Measurements from ENCODE around the gene PDE3B.
"Not testable (repeated sequence)": the region's sequence is repeated elsewhere in the genome, so short reads cannot be mapped to it uniquely, and the experiment has no call there.

PDE3B gene

DNA sequence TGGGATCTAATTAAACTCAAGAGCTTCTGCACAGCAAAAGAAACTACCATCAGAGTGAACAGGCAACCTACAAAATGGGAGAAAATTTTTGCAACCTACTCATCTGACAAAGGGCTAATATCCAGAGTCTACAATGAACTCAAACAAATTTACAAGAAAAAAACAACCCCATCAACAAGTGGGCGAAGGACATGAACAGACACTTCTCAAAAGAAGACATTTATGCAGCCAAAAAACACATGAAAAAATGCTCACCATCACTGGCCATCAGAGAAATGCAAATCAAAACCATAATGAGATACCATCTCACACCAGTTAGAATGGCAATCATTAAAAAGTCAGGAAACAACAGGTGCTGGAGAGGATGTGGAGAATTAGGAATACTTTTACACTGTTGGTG is 240.1 kb downstream of the PDE3B start:
- not testable (repeated sequence) for DNase-seq (ENCODE audit: low read depth in 2 of 2)

DNA sequence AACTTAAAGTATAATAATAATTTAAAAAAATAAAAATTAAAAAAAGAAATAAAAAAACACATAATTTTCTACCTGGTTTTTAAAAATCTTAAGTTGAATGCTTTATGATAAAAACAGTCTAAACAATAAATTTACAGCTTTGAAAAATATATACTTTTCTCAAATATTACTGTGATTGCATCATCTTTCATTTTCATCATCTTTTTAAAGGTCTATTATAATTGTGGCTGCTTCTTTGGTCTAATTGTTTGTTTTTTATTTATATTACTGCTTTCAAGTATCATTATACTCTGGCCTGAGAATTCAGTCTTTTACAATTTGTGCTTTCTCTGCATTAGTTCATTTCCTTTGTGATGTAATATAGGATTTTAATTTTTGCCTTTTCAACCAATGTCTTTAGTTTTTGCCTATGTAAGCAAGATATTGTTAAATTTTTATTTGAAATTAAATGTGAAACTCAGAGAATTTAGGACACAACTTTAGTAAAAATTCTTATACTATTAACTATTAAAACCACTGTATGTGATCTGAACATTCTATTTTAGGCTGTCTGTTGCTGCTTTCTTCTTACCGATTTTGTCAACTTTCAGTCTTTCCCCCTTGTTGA is 241.2 kb downstream of the PDE3B start:
- no peak for DNase-seq (ENCODE audit: low read depth in 2 of 2)

- DNase-seq (ENCODE audit: low read depth in 2 of 2): no peak
Measured at GRCh38 chr11:14886513-14886912, 242.9 kb downstream of the PDE3B start.

DNA sequence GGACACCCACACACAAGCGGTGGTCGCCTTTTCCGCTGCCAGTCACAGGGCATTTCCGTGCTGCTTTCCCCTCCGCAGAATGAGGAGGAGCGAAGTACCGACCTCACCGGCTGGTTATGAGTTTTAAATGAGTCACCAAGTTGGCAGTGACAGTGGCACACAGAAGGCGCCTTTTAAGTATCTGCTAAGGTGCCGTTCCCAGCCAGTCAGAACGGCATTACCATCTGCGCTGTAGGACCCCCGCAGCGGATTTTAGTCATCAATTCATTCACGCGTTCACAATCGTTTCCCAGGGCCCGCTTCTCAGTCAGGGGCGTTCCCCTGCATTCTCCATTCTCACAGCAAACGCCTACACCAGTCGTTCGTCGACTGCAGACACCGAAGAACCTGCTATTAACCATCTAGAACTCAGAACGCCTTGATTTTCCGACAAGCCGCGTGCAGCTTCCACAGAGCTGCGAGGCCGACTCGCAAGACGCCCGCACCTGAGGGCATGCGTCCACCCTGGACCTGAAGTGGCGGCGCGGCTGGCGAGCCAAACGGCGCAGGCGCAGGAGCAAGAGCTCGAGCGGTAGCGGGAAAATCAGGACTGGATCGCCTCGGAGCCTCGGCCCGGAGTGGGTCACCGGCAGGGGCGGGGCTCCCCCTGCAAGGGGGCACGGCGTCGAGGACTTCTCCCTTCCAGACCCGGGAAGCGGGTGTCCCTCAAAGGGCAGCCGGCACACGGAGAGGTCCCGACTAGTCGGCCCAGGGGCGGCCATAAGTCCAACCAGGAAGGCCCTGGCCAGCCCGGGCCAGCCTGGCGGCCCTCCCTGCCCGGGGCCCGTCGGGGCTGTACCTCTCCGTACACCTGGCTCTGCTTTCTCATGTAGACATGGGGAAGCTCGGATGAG is 247.8 kb downstream of the PDE3B start:
- peak; percentile 54 to 63 for DNase-seq (ENCODE audit: low read depth in 2 of 2)

DNA sequence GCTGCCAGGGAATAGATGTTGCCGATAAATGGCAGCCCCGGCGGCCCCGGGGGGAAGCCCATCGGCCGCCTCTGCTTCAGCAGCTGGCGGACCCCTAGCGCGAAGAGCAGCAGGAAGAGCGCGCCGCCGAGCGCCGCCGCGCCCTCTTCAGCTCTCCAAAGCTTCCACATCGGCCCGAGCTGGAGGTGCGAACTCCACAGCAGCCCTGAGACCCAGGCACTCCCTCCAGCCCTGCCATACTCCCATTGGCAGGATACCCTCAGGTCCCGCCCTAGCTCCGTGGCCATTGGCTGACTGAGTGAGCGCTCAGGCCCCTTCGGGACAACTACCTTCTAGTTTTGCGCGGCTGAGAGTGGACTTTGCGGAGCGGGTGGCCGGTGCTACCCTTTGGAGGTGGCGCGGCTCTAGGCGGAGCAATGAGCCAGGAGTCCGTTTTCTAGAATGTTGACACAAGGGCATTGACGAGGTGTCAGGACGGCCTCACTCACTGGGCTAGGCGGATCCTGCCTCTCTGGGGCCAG is 248.5 kb downstream of the PDE3B start, which contains the start of gene CYP2R1:
Gene CYP2R1 (minus strand): TSS at position 196 of the 521 bp plus-strand sequence. CDS start 26 bp downstream, at position 170.
- DNase-seq (ENCODE audit: low read depth in 2 of 2): peak; percentile 91

- DNase-seq (ENCODE audit: low read depth in 2 of 2): no peak
Measured at GRCh38 chr11:14892577-14892976, 249.0 kb downstream of the PDE3B start.

DNA sequence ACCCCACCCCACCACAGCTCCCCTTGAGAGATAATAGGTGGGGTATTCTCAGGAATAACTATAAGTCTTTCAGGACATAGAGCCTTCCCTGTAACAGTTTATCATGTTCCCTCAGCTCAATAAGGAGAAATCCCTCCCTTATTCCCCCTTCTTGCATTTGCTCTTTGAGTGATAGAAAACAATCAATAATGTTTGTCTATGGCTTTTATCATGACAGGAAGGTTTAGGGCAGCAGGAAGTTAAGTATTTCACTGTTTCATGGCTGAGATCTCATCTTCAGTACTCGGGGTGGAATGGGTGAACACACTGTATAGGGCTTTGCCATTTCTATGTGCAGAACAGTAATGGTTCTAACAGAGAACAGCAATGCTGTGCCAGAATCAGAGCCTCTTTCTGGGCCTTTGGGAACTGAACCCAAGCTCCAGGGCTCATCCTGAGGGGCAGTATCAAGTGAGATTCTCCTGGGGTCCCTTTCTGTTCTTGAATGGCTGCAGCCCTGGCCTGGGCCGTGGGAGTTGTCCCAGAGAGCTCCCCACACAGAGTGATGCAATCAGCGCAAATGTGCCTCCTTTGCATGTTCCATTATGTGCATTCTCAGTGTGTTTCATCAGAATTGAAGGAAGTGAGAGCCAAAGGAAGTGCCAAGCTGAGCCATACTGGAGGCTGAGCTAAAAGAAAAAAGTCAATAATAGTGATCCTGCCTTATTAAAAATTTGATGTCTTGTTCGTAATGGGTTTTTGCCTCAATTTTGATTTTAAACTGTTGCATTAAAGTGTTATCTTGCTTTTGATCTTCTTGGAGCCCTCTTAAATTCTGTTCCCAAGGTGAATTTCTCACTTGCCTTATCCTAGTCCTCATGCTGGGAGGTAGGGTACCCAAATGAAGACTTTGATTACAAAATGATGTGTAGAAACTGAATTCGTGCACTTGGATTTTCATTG is 251.3 kb downstream of the PDE3B start:
- peak; percentile 38 to 43 for DNase-seq (ENCODE audit: low read depth in 2 of 2)

- DNase-seq (ENCODE audit: low read depth in 2 of 2): no peak
Measured at GRCh38 chr11:14898355-14898754, 254.8 kb downstream of the PDE3B start.

DNA sequence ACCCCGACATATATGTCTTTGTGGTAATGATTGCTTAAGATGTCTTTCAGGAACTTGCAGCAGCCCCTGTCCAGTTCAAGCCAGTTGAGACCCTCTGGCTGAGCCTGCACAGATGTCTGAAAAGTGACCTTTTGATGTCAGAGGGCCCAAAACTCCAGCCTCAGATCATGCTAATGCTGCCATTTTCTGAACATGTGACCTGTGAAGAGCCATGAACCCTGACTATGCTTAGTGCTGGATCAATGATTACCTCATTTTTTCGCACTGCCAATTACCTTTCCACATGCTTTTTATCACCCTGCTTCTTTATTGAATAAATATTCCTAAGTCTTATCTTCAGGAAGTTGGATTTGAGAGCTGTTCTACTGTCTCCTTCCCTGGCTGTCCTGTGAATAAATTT is 255.3 kb downstream of the PDE3B start:
- no peak for DNase-seq (ENCODE audit: low read depth in 2 of 2)

DNA sequence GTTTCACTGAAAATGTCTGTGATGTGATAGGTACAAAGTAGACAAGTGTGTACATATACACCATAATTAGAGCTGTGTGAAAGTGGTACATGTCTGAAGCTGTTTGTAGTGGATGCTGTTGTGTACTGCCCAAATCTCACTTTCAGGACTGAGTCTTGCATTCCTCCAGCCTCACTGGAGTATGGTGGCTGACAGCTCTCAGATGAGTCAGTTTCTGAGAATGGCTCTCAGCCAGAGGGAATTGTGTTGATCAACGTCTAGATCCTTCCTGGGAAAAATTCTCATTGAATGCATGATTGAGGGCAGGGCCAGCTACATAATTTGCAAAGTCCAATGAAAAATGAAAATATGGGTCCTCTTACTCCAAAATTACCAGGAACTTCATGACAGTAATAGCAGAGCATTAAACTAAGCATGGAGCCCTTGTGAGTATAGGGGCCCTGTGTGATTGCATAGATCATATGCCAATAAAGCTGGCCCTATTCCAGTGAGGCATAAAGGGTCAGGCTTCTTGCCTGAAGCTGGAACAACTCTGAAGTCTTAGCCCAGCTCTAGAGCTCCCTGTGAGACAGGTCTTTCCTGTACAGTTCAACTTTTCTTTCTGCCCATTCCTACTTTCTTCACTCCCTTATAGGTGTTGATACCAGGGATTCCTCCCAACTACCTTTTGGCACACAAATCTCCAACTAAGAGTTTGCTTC is 259.2 kb downstream of the PDE3B start:
- peak; percentile 36 for DNase-seq (ENCODE audit: low read depth in 2 of 2)

DNA sequence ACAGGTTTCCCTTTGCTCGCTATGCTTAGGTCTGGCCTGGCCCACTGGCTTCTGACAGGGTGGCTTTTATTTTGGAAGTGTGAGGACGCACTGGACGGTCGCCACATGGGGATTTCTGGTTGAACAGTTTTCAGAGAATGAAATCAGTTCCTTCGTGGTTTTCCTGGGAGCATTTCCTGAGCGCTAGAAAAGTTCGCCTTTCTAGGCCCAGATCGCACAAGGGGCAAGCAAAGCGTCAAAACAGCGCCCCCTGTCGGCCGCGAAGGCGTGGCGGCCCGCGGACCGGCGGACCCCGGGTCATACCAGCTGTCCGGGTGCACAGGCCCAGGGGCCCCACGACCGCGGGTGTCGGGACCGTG is 261.1 kb downstream of the PDE3B start:
- DNase-seq (ENCODE audit: low read depth in 2 of 2): peak in 1 of 2 experiments; percentile 17

GRCh38 chr11:14905104-14906033 is 261.8 kb downstream of the PDE3B start:
- DNase-seq (ENCODE audit: low read depth in 2 of 2): no peak

DNA sequence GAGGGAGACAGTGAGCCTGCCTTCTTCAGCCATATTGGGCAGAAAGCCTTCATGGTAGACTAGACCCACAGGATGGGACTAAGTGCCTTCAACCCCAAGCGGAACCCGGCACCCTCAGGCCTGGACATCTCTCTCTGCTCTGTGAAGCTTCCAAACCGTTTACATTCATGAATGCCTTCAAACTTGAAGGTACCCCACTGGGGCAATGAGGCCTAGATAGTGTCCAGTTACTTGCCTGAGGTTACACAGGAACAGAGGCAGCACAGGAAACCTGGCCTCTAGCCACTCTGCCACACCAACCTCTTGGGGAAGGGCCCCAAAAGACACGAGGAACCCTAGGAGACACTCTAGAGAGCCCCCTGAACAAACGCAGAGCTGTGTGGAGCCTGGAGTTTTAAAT is 263.0 kb downstream of the PDE3B start:
- no peak for DNase-seq (ENCODE audit: low read depth in 2 of 2)

DNA sequence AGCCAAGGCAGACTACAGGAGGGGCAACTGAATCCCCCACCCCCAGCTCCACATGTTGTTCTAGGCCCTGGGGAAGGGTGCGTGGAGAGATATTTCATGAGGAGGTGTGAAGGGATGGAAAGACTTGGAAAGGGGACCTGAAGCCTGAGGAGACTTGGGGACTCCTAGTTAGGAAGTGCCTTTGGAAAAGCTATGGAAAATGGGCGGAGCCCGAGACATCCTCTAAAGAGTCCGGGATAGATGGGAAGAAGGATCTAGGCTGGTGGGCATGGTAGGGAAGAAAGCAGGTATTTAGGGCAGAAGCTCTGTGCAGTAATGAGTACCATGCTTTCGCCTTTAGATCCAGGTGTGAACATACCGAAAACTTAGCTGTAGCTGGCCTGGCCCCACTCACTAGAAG is 263.4 kb downstream of the PDE3B start:
- no peak for DNase-seq (ENCODE audit: low read depth in 2 of 2)

- no peak for DNase-seq (ENCODE audit: low read depth in 2 of 2)
Measured at GRCh38 chr11:14907411-14908213, 264.0 kb downstream of the PDE3B start.

GRCh38 chr11:14908214-14908880 is 264.7 kb downstream of the PDE3B start:
- no peak for DNase-seq (ENCODE audit: low read depth in 2 of 2)

GRCh38 chr11:14914536-14914935 is 270.9 kb downstream of the PDE3B start:
- DNase-seq (ENCODE audit: low read depth in 2 of 2): no peak

DNA sequence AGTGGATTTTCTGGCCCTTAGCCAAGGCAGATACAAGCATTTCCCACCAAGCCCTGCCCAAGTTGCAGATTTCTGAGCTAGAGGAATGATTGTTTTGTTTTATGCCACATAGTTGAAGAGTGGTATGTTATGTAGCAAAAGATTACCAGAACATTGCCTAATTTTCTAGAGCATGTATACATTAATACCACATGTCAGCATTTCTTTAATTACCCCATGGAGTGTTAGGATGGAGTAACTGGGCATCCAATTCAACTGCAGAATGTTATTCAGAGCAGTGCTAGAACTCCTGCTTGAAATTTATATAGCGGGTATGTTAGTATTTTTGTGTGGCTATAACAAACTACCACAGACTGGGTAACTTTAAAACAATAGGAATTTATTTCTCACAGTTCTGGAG is 272.8 kb downstream of the PDE3B start:
- DNase-seq (ENCODE audit: low read depth in 2 of 2): no peak
